Measurements from ENCODE around the gene RAPGEF1. TPM values are rescaled to one million over a fixed set of nuclear protein-coding genes. Genes with fewer than 3 reads are reported as not detected.

Gene RAPGEF1
- total RNA-seq, 1 experiment from 2014 or later, result 30.8 TPM

DNA sequence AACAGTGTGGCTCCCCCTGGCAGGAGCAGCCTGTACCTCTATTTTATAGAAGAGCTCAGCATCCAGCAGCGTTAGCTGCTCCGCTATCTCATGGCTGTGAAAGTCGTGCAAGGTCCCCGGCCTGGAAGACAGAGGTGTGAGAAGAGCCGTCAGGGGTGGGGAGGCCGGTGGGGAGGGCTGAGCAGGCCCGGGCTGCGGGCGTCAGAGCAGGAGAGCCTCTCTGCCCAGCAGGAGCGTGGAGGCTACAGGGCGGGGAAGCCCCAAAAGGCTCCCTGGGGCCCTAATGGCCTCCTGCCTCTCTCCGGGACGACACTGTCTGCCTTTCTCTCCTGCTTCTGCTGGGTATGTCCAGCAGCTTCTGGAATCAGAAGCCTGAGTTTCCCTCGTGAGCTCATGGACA lies 152.0 kb downstream of the RAPGEF1 start:
- no peak for DNase-seq (ENCODE audit: low read depth)

DNA sequence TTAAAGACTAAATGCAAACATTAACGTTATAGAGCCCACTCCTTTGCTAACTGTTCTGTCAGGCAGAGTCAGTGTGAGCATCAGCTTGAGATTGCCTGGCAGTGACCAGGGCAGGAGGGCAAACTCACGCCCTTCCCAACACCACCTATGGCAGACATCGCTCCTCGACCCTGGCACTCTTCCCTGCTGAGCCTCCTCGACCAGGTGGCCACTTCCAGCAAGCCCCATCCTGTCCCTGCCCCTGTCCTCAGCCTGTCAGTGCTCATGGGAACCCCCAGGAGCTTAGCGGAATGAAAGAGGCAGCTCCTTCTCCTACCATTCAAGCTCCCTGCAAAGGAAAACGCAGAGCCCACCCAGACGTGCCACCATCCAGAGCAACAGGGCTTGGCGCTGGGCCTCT lies 152.5 kb downstream of the RAPGEF1 start:
- no peak for DNase-seq (ENCODE audit: low read depth)

DNA sequence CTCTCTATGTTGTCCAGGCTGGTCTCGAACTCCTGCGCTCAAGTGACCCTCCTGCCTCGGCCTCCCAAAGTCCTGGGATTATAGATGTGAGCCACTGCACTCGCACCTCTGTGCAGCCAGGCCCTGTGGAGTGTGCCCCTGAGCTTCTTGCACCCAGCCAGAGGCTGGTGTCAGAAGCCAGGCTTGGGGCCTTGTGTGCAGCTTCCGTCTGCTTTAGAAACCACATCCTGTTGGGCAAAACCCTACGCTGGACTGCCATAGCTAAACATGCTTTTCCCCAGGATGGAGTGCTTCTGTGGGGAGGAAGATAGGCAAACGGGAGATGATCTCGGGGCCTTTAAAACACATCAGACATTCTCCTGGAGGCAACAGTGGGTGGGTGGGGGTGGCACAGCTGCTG lies 154.5 kb downstream of the RAPGEF1 start:
- DNase-seq (ENCODE audit: low read depth), result peak; percentile 33

DNA sequence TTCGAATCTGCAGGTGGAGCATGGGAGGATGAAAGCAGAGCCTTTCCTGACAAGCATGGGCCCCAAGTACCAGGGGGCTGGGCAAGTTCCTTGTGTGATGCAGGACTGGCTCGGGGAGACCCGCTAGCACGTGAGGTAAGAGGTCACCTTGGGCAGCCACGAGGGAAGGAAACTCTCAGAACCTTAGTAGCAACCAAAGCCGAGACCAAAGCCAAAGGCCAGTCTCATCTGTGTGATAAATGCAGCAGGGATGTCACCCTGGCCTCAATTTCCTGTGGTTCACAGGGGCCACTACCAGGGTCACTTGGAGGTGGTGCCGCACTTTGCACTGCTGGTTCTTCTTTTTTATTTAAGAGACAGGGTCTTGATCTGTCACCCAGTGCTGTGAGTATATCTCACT lies 155.0 kb downstream of the RAPGEF1 start:
- DNase-seq (ENCODE audit: low read depth), result no peak

DNA sequence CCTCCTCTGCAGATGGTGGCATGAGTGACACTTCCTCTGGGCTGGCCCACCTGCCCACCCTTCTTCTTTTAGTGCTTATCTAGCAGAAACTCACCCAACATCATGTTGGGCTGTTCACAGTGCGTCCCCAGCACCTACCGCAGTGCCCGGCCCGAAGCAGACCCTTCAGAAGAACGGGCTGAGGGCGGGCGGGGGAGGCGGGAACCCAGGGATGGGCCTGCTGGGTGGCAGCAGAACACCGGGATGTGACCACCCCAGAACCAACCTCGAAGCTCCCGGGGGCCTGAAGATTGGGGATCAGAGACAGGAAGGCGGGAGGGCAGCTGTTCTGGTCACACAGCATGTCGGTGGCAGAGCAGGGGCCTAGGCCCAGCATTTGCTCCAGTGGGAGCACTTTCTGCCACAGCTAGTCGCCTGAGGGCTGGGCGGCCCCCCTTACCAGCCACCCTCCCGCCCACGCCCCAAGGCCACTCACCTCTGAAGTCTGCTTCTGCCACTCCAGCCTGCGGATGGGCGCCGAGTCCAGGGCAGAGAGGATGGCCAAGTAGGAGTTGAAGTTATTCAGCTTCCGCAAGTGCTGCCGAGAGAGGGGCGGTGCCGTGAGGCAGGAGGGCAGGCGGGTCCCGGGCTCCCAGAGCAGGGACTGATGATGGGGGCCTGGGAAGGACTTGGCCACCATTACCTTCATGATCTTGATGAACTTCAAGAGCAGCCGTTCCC lies 155.9 kb downstream of the RAPGEF1 start:
- no peak for DNase-seq (ENCODE audit: low read depth)

DNA sequence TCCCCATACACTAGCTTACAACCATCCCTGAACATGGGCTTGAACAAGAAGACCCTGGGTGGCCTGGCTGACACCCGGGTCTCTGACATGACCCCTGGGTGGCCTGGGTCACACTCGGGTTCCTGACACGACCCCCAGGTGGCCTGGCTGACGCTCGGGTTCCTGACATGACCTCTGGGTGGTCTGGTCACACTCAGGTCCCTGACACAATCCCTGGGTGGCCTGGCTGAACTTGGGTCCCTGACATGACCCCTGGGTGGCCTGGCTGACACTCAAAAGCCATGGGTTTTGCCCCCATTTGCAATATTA lies 156.6 kb downstream of the RAPGEF1 start:
- no peak for DNase-seq (ENCODE audit: low read depth)

DNA sequence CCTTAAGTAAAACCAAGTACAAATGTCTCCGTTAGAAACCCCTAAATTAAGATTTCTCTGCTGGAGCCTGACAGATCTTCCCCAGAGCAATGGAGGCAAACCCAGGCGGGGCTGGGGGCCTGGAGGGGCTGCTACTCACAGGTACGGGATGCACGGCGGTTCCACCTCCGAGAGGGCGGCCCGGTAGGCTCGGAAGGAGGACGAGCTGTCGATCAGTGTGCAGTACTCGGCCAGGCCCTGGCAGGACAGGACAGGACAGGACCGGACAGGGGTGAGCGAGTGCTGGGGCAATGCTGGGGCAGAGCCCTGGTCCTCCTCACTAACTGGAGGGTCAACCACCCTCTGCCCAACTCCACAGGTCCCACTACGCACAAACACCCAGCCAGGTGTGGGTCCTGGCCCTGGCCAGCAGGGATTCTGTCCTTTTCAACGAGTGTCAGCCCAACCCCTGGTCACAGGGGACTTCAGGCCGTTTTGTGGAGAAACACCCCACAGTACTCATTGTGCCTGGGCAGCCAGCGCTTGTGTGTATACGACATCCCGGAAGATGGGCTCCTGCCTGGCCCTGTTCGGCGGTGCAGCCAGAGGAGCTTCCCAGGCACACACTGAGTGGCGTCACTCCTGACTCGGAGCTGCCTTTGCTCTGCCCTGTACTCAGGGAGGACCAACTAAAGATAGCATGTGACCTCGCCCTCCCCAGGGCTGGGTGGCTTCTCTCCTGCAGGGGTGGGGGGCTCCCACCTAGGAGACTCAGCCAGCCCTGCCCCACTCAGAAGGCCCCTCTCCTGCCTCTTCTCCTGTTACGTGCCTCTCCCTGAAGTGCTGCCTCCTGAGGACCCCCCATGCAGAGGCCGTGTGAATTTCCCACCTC lies 157.2 kb downstream of the RAPGEF1 start:
- DNase-seq (ENCODE audit: low read depth), result no peak

DNA sequence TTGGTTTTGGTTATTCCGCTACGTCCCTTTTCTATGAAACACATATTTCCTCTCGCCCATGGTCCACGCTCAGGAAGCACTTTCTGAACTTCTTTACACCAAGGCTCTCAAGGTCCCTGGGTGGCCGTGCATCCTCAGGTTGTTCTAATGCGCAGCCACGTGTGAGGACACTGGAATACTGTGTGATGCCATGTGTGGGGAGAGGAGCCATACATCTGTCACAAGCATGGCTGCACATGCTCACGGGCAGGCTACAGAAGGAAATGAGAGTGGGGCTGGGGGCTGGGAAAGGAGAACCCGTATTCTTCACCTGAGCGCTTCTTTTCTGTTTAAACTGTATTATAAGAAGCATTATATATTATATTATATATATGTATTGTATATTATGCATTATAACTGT lies 157.8 kb downstream of the RAPGEF1 start:
- no peak for DNase-seq (ENCODE audit: low read depth)

DNA sequence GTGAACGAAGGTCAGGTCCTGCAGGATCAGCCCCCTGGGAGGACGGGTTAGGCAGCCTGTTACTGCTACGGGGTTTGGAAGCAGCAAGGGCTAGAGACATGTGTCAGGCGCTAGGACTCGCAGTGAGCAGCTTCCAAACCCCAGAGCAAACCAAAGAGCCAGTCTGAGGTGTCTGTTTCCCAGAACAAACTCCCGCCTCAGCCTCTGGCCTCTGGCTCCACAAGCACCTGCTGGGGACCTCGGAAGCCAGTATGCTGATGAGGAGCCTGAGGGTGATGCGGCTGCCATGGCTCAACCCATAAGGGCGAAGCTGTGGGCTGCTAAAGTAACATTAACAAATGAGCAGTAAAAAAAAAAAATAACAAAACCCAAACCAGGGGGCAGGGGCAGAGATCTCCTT lies 159.5 kb downstream of the RAPGEF1 start:
- DNase-seq (ENCODE audit: low read depth), result no peak

DNA sequence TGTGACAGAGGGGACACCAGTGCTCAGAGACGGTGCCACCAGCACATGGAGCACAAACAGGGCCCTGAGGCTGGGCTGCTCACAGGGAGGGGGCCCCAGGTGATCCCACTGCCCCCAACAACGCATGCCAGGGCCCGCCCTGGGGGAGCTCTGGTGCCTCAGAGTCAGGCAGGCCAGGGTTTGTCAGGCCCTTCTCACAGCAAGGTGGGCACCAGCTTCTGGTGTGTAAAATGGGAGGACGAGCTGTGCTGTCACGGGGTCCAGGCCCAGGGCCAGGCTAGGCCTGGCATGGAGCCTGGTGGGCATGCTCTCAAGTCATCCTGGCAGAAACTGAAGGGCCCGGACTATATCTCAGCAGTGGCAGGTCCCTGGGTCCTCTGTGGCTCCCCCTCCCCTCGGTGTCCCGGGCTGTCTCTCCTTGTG lies 160.1 kb downstream of the RAPGEF1 start:
- DNase-seq (ENCODE audit: low read depth), result no peak

DNA sequence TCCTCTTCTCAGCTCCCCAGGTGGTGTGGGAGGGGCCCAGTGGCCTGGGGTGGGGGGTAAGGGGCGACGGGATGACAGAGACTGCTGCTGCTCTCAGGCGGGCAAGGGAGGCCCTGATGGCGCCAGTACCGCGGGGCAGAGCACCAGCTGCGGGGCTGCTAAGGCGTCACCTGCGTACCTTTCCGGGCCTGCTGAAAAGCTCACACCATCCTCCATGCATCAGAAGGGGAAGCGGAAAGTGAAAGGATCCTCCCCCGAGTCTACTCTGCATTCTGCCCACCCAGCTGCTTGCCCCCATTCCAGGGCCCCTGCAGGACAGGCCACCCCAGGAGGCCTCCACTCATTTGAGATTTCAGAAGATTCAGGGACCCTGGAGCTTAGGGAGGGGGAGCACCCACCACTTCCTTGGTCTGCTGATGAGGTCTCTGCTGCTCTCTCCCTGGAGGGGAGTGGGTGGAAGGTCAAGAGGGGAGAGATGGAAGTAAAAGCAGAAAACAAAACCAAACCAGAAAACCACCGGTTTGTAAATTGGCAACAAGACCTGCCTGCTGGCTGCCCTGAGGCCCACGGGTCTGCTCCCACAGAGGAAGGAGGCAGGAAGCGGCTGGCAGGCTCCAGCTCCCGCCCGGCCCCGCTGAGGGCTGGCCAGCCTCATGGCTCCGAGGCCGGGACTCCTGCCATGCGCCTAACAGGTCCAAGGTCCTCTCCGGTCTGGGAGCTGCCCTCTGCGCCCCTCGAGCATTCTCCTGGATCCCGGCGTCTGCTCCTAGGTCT lies 161.0 kb downstream of the RAPGEF1 start:
- no peak for DNase-seq (ENCODE audit: low read depth)

DNA sequence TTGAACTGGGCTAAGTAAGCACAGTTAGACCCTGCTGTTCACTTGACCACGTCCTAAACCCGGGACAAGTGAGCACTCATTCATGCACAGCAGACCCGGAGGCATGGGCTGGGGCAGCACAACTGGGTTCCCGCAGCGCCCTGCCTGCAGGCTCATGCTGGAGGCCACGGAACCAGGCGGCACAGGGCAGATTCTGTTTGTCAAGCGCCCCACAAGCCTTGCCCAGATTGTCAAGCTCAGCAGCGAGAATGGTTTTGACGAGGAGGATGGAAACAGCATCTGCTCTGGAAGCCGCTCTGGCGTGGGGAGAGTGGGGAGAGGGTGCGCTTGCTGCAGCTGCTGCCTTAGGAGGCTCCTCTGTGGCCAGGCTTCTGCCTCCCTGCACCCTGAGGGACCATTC lies 161.9 kb downstream of the RAPGEF1 start:
- no peak for DNase-seq (ENCODE audit: low read depth)

DNA sequence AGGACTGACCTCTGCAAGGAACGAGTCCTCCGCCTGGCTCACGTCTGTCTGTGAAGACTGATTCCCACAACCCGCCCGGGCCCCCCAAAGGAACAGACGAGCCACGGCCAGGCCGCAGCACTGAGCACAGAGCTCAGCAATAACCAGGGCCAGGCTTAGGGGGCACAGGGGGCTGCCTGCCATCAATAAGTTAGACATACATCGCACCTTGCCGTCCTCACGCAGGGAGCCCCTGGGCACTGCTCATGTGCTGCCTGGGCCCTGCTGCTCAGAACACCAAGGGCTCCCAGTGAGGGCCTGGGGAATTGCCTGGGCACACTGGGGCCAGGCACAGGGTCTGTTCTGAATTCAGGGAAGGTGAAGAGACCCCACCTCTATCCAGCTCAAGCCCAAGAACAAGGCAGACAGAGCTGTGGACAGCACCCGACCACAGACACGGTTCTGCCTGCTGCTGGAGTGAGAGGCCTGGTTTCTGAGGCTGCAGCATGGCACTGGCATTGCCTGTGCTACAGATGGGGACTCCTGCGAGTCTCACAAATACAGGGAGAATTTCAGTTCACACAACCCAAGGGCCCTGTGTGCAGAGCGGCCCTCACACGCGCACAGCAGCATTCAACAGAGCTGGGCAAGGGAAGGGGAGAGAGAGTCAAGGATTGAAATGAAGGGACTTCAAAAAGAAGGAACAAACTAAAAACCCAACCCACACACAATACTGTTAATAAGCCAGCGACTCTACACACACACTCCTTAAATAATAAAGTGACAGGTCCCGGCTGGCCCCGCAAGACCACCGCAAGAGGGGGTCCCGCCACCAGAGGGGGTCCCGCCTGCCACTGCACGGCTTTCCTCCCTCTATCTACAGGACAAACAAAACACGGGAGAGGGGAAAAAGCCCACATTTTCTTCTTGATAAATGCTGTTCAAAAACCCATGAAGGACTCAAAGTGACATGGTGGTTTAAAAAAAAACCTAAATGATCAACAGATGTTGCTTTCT lies 162.6 kb downstream of the RAPGEF1 start:
- DNase-seq (ENCODE audit: low read depth), result no peak

DNA sequence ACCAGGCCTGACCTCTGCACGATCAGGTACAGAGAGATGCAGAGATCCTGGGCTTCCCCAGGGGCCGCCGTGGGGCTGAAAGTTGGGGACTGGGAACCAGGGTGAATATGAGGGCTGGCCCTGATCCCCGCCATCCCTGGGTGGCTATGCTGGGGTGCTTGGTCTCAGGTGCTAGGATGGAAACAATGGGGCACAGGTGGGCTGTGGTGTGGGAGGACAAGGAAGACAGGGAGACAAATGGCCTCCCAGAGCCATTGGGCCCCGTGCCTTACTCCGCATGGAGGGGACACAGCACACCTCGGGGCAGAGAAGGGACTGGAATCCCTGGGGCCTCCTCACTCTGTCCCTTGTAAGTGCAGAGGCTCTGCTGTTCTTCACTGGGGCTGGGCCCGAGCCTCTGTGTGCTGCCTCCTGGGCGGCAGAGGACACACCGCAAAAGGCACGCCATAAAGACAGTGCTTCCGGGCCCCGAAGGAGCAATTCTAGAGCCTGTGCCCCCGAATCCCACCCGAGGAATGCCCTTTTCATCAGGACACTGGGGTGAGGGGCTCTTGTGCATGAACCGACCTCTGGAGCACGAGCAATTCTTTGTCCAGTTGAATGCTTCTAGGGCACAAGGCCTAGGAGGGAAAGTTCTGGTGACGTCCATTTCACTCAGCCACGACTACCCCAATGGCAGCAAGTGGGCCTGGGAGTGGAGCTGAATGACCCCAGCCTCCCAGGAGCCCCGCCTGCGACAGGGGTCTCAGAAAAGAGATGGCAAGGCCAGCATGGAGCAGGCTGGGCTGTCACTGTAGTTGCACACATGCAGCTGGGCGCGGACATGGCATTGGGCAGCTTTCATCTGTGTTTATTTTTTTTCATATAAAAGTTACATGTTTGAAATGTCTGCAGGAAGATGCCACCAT lies 163.7 kb downstream of the RAPGEF1 start:
- DNase-seq (ENCODE audit: low read depth), result no peak

DNA sequence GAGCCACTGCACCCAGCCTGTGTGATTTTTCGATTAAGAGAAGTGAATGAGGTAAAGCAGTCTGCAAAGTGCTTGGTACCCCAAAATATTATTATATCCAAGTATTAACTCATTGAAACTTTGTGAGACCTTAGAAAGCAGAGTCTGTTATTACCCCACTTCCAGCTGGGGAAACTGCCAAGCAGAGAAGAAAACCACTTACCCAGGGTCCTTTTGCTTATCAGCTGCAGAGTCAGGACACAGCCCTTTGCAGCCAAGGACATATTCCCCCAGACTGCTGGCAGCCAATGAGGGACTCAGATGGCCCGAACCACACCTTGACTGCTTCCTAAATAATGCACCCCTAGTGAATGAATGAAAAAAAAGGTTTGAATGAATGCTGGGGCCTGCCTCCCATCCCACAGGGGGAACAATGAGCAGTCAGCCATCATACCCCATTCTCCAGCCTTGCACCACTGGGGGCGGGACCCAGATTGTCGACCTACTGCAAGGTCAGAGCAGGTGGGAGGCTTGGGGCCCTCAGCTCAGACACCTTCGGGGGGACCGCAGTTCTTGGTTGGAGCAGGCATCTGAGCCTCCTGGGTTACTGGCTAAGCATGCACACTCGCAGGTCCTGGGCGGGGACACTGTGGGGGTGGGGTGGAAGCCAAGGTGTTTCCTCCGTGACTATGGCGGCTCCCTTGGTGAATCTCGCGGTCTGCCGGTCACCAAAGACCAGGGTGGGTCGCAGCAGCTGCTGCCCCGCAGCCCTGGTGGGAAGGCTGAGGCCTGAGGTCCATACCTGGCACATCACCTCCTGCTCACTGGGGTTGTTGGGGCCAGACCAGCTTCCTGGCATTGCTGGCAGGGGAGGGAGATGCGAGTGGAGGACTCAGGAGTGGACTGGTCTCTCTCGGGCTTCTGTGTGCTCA lies 164.9 kb downstream of the RAPGEF1 start:
- DNase-seq (ENCODE audit: low read depth), result no peak

DNA sequence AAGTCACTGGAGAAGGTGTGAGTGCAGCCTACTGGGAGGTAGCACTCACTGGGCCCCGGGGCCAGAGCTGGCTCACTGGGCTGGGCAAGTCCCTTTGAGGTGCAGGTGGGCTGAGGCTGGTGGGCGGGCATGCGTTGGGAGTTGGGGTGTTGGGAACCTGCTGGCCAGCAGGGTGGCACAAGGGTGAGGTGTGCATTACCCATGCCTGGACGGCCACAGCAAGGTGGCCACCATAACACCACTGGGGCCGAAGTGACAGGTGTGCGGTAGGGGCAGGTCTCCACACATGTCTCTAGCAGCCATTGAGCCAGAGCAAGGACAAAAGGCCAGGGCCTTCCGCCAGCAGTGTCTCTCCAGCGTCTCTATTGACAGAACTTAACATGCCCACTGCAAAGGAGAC lies 172.0 kb downstream of the RAPGEF1 start:
- DNase-seq (ENCODE audit: low read depth), result no peak

DNA sequence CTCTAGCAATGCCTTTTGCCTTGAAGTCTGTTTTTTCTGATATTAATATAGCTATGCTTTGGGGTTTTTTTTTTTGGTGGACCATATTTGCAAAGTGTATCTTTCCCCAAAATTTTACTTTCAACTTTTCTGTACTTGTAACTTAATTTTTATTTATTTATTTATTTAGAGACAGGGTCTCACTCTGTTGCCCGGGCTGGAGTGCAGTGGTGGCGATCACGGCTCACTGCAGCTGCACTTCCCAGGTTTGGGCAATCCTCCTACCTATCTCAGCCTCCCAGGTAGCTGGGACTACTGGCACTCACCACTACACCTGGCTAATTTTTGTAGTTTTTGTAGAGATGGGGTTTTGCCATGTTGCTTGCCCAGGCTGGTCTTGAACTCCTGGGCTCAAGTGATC lies 173.7 kb downstream of the RAPGEF1 start:
- no peak for DNase-seq (ENCODE audit: low read depth)

DNA sequence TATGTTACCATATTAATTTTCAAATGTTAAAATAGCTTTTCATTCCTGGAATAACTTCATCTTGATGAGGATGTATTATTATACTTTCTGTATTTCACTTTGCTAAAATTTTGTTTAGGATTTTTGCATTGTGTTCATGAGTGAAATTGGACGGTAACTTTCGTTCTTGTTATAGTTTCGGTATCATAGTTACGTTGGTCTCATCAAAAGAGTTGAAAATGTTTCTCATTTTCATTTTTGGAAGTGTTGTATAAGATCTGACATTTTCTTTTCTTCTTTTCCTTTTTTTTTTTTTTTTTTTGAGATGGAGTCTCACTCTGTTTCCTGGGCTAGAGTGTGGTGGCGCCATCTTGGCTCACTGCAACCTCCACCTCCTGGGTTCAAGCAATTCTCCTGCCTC lies 174.5 kb downstream of the RAPGEF1 start:
- no peak for DNase-seq (ENCODE audit: low read depth)
